ENCODE measurements around the gene TMPRSS12. TPM values are rescaled to one million over a fixed set of nuclear protein-coding genes. Genes with fewer than 3 reads are reported as not detected.

The TMPRSS12 gene
- total and polyA plus RNA-seq, 9 of the 15 experiments (the other 6 are each of a cell fraction or from before 2014, with no cell fraction given) = 0.04 TPM; not detected in 8

DNA sequence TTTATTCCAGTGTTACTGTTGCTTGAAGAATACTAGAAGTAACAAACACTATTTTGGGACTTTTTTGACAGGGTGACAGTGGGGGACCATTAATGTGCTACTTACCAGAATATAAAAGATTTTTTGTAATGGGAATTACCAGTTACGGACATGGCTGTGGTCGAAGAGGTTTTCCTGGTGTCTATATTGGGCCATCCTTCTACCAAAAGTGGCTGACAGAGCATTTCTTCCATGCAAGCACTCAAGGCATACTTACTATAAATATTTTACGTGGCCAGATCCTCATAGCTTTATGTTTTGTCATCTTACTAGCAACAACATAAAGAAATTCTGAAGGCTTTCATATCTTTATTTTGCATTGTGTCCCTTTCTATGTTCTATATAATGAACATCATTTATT, 44.5 kb downstream of the TMPRSS12 start:
- FAIRE-seq = no peak
- H3K27ac ChIP-seq (ENCODE audit: extremely low read depth, low read depth, low read length) = no peak overlapping the region

More for the DNA sequence above, 44.5 kb downstream of the TMPRSS12 start:
- TF ChIP-seq ZNF23 (CRISPR knock-in tag; IDR thresholded peaks at IDR 0.05) = no peak
- TF ChIP-seq BCL6 (CRISPR knock-in tag; IDR thresholded peaks at IDR 0.05) = no peak
- no peak for TF ChIP-seq CBFA2T2 (conservative IDR thresholded peaks at IDR 0.05)
- no peak for TF ChIP-seq ZNF311 (CRISPR knock-in tag; IDR thresholded peaks at IDR 0.05)
- no peak for TF ChIP-seq NFIX (CRISPR knock-in tag; IDR thresholded peaks at IDR 0.05; ENCODE audit: low read depth)
- TF ChIP-seq, protein P1, sequence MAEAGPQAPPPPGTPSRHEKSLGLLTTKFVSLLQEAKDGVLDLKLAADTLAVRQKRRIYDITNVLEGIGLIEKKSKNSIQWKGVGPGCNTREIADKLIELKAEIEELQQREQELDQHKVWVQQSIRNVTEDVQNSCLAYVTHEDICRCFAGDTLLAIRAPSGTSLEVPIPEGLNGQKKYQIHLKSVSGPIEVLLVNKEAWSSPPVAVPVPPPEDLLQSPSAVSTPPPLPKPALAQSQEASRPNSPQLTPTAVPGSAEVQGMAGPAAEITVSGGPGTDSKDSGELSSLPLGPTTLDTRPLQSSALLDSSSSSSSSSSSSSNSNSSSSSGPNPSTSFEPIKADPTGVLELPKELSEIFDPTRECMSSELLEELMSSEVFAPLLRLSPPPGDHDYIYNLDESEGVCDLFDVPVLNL (CRISPR knock-in tag; IDR thresholded peaks at IDR 0.05; ENCODE audit: low read depth) = no peak
- no peak for TF ChIP-seq HEY1 (CRISPR knock-in tag; IDR thresholded peaks at IDR 0.05; ENCODE audit: borderline replicate concordance)
- no peak for TF ChIP-seq FOXP1 (CRISPR knock-in tag; IDR thresholded peaks at IDR 0.05)
- TF ChIP-seq STAT5A (IDR thresholded peaks at IDR 0.05; ENCODE audit: borderline replicate concordance, low read length) = no peak
- TF ChIP-seq, protein P2, sequence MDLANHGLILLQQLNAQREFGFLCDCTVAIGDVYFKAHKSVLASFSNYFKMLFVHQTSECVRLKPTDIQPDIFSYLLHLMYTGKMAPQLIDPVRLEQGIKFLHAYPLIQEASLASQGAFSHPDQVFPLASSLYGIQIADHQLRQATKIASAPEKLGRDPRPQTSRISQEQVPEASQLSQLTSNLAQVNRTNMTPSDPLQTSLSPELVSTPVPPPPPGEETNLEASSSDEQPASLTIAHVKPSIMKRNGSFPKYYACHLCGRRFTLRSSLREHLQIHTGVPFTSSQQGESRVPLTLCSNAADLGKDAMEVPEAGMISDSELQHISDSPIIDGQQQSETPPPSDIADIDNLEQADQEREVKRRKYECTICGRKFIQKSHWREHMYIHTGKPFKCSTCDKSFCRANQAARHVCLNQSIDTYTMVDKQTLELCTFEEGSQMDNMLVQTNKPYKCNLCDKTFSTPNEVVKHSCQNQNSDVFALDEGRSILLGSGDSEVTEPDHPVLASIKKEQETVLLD (IDR thresholded peaks at IDR 0.05) = no peak
- TF ChIP-seq SOX6 (IDR thresholded peaks at IDR 0.05) = no peak
- Histone ChIP-seq H3K9me1 (ENCODE audit: control insufficient read depth, insufficient read depth, low read length) (no peaks in the 10 kb centered on the region), H3K36me3 (ENCODE audit: control insufficient read depth, insufficient read depth, low read length) (no peaks in the 10 kb centered on the region), H2AFZ (ENCODE audit: low read depth, low read length) (peak overlapping the region; percentile 11; the same call in 1 of the 2 replicates), H3K9me3 (replicated peaks; ENCODE audit: control insufficient read depth, insufficient read depth, low read depth, low read length) (no peaks in the 10 kb centered on the region), H4K20me1 (replicated peaks; ENCODE audit: control insufficient read depth, insufficient read depth, low read length) (no peaks in the 10 kb centered on the region), H3K79me2 (ENCODE audit: control insufficient read depth, insufficient read depth, low read length) (no peaks in the 10 kb centered on the region), H3K4me1 (replicated peaks in 1 of 2; ENCODE audit: control insufficient read depth in 2 of 2, insufficient read depth in 2 of 2, low read length in 2 of 2) (no peaks in the 10 kb centered on the region), H3K4me3 (no peak overlapping the region), H3K9ac (ENCODE audit: insufficient read depth in 1 of 2, low read depth in 2 of 2, low read length in 2 of 2) (no peak overlapping the region), H3K4me2 (ENCODE audit: insufficient read depth, low read length) (no peak overlapping the region), H3K27me3 (ENCODE audit: control insufficient read depth in 2 of 2, insufficient read depth in 2 of 2, low read length in 2 of 2) (no peaks in the 10 kb centered on the region)
- in situ Hi-C loops (cut with MboI) = no loop called here
- intact Hi-C loops (cut with micrococcal nuclease) = no loop called here
- ChIA-PET CTCF (ENCODE audit: low intra/inter-chr PET ratio) (no interaction called here), POLR2A (interaction anchor here (0.6 kb wide), 1 partner anchor 145 kb away, joined by 3 read pairs; no protein-coding TSS in a partner anchor)
- 50% methylated on average over 3 of the region's 3 CpGs for WGBS (ENCODE audit: insufficient coverage, low coverage, missing lambda C conversion rate)
- no peak for DNase-seq (ENCODE audit: extremely low read depth in 1 of 4, low spot score in 3 of 4)
- no TSS peak for BruUV-seq (replicated peaks)
- ATAC-seq = no peak
